ENCODE data around the gene ZEB1. TPM values are rescaled to one million over a fixed set of nuclear protein-coding genes. Genes with fewer than 3 reads are reported as not detected.

The ZEB1 gene
- total RNA-seq, 1 experiment from 2014 or later: 0.39 TPM

DNA sequence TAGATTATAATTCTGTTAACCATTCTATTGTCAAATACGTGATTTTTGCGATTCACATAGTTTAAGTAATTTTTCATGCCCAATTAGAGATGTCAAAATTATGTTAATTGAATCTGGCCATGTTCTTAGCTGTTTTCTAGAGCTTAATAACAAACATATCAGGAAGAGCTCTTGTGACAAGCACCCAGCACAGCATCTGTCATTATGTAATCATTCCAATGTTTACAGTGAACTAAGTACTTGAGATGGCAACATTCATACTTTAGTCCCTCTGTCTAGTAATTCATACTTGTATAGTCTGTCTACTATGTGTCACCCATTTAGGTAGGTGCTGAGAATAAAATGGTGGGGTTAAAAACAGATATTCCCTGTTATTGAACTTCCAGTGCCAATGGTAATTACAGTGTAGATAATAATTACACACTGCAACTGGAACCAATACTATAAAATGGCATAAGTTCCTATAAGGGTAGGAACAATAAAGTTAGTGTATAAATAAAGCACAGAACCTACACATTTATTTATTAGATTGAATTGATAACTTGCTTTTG is 55.2 kb downstream of the ZEB1 start:
- Histone ChIP-seq H2AFZ (ENCODE audit: low read length) (no peak overlapping the region), H4K8ac (replicated peaks; ENCODE audit: insufficient read length, low read depth, low read length) (no peak overlapping the region), H4K5ac (ENCODE audit: insufficient read length, low read depth, low read length) (no peak overlapping the region), H3K18ac (ENCODE audit: insufficient read length, low read depth, low read length) (no peak overlapping the region), H3K27me3 (ENCODE audit: insufficient read depth, low read length) (no peaks in the 10 kb centered on the region), H3K9me3 (ENCODE audit: control insufficient read depth, low read depth, low read length) (no peaks in the 10 kb centered on the region), H3K56ac (ENCODE audit: insufficient read length, low read depth, low read length) (no peak overlapping the region), H3K14ac (ENCODE audit: insufficient read depth, low read length) (no peak overlapping the region), H3K4me1 (ENCODE audit: insufficient read depth, low read length) (no peaks in the 10 kb centered on the region), H3K79me2 (ENCODE audit: insufficient read depth, low read length) (no peaks in the 10 kb centered on the region), H3K9ac (ENCODE audit: extremely low read depth, insufficient read length, low read length) (no peak overlapping the region), H2BK120ac (ENCODE audit: low read depth, low read length, poor library complexity, severe bottlenecking) (no peak overlapping the region), H3K23ac (ENCODE audit: insufficient read length, low read depth, low read length) (no peak overlapping the region), H2AK5ac (ENCODE audit: insufficient read length, low read length) (no peak overlapping the region), H3T11ph (ENCODE audit: low read length) (no peak overlapping the region), H4K20me1 (ENCODE audit: control insufficient read depth, insufficient read depth, insufficient read length) (no peaks in the 10 kb centered on the region), H3K79me1 (ENCODE audit: insufficient read depth, low read depth, low read length, poor library complexity, severe bottlenecking) (no peaks in the 10 kb centered on the region), H3K27ac (ENCODE audit: insufficient read length, low read depth, low read length) (no peak overlapping the region), H2BK12ac (ENCODE audit: insufficient read length, low read depth, low read length) (no peak overlapping the region), H4K91ac (ENCODE audit: insufficient read length, low read depth, low read length) (no peak overlapping the region), H3K23me2 (ENCODE audit: insufficient read length, low read depth, low read length, poor library complexity, severe bottlenecking) (no peaks in the 10 kb centered on the region), H2BK15ac (ENCODE audit: low read depth, low read length) (no peak overlapping the region), H2BK5ac (ENCODE audit: insufficient read length, low read length) (no peak overlapping the region), H2BK20ac (ENCODE audit: low read depth, low read length, poor library complexity, severe bottlenecking) (no peak overlapping the region), H3K4me2 (ENCODE audit: insufficient read depth, insufficient read length, low read length) (no peak overlapping the region), H3K4ac (ENCODE audit: low read depth, low read length) (no peak overlapping the region)
- no CpG with 5 or more reads among the region's 2 CpGs for WGBS (ENCODE audit: extremely low coverage, insufficient read length, low lambda C conversion rate)
- no peak overlapping the region for H3K27ac Mint-ChIP-seq
- H3K4me1 Mint-ChIP-seq: no peaks in the 10 kb centered on the region
- H3K9me3 Mint-ChIP-seq: no peaks in the 10 kb centered on the region
- no peak overlapping the region for H3K4me3 Mint-ChIP-seq
- TF ChIP-seq, protein P1, sequence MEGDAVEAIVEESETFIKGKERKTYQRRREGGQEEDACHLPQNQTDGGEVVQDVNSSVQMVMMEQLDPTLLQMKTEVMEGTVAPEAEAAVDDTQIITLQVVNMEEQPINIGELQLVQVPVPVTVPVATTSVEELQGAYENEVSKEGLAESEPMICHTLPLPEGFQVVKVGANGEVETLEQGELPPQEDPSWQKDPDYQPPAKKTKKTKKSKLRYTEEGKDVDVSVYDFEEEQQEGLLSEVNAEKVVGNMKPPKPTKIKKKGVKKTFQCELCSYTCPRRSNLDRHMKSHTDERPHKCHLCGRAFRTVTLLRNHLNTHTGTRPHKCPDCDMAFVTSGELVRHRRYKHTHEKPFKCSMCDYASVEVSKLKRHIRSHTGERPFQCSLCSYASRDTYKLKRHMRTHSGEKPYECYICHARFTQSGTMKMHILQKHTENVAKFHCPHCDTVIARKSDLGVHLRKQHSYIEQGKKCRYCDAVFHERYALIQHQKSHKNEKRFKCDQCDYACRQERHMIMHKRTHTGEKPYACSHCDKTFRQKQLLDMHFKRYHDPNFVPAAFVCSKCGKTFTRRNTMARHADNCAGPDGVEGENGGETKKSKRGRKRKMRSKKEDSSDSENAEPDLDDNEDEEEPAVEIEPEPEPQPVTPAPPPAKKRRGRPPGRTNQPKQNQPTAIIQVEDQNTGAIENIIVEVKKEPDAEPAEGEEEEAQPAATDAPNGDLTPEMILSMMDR (conservative IDR thresholded peaks at IDR 0.05): no peak
- no peak for DNase-seq
- no peaks in the 10 kb centered on the region for H3K36me3 Mint-ChIP-seq (ENCODE audit: insufficient read depth in 1 of 3, low read depth in 3 of 3)
- H3K27me3 Mint-ChIP-seq (ENCODE audit: low read depth): peaks cover 3% of the 10 kb centered on the region; the same call in 1 of the 2 replicates
